Spinal cord (tissue), 10 donors: ENCODE data around the gene USP12. TPM values are rescaled to one million over a fixed set of nuclear protein-coding genes. Genes with fewer than 3 reads are reported as not detected.

Experiments
- DNase-seq, 6 donors: peaks; one replicate each; pipeline versions ENCODE4 v3.0.0 to v3.0.0-alpha.2; 2013 to 2015; ENCODE audit warnings: low spot score in 6 of 6, low read depth in 4 of 6
- H3K27ac ChIP-seq: one replicate; pipeline ENCODE4 v1.5.1; 2013; ENCODE audit warnings: low read depth, low read length, control low read depth
- H3K27me3 ChIP-seq: one replicate; pipeline ENCODE4 v1.6.1; 2013; ENCODE audit warnings: low read length; ENCODE audit not compliant: control insufficient read depth, insufficient read depth
- H3K36me3 ChIP-seq: one replicate; pipeline ENCODE4 v1.6.1; 2013; ENCODE audit warnings: low read length; ENCODE audit not compliant: control insufficient read depth, insufficient read depth
- H3K4me1 ChIP-seq: one replicate; pipeline ENCODE4 v1.6.1; 2013; ENCODE audit warnings: low read length; ENCODE audit not compliant: control insufficient read depth, insufficient read depth
- H3K4me3 ChIP-seq: one replicate; pipeline ENCODE4 v1.5.1; 2013; ENCODE audit warnings: low read depth, low read length, control low read depth
- H3K9me3 ChIP-seq: one replicate; pipeline ENCODE4 v1.6.1; 2013; ENCODE audit warnings: low read length; ENCODE audit not compliant: control insufficient read depth, insufficient read depth
- WGBS: methylation state at CpG from one replicate; pipeline ENCODE4 v1.1.5; 2013; ENCODE audit warnings: missing lambda C conversion rate; ENCODE audit not compliant: insufficient coverage; 5-methylcytosine and 5-hydroxymethylcytosine counted together
- polyA plus RNA-seq, 2 donors: library from polyadenylated mRNA; unstranded; fragments of 120-200 nt; gene quantifications; one replicate each; pipeline ENCODE4 v1.2.1, GENCODE V29; 2013; ENCODE audit not compliant: insufficient read length in 2 of 2
- total RNA-seq, 2 donors: library from RNA; depleted of rRNA in 1 of 2; stranded (reverse); fragments of 120-200 nt in 1 of 2; fragments of >200 nt in 1 of 2; gene quantifications; one replicate each; pipeline versions ENCODE4 v1.2.3 to v1.2.4, GENCODE V29; 2013 to 2014
- donor health status: healthy.

Gene USP12
- total and polyA plus RNA-seq, 4 donors, result 20.6 to 70.7 (median 31.2) TPM

DNA sequence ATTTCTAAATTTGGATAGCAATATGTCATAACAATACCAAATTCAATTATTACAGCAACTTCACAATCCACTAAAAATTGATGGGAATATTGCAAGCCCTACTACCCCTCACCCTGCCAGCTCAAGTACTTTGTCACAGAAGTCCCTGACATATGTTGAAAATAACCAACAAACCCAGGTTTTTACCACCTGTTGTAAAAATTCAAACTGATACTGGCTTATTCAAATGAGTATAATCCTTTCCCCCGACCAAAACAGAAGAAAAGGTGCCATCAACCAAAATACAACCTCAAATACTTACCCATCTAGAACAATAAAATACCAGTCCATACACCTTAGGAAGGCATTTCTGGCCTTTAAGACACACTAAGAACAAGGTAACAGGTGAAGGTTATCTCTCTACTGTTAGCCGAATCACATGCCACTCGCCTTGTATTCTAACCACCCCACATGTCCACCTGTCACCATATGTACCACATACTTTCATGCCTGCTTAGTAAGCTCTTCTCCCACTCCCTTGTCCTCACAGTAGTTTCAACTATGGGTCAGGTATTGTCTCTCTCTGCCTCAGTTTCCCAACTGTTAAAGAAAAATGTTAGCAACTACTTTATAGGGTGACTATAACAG lies 53.1 kb downstream of the USP12 start:
- 95% methylated on average over 3 of the region's 3 CpGs for WGBS
- Histone ChIP-seq H3K27me3 (no peaks in the 10 kb centered on the region), H3K4me3 (no peak overlapping the region), H3K36me3 (peaks cover 4% of the 10 kb centered on the region), H3K27ac (no peak overlapping the region), H3K4me1 (no peaks in the 10 kb centered on the region), H3K9me3 (no peaks in the 10 kb centered on the region)
- no peak for DNase-seq

GRCh38 chr13:27117952-27118351 lies 53.7 kb downstream of the USP12 start:
- Histone ChIP-seq H3K36me3 (peaks cover 4% of the 10 kb centered on the region), H3K9me3 (no peaks in the 10 kb centered on the region), H3K27ac (no peak overlapping the region), H3K4me1 (no peaks in the 10 kb centered on the region), H3K4me3 (no peak overlapping the region), H3K27me3 (no peaks in the 10 kb centered on the region)
- WGBS, result 72% methylated on average over 2 of the region's 5 CpGs
- DNase-seq, result no peak

DNA sequence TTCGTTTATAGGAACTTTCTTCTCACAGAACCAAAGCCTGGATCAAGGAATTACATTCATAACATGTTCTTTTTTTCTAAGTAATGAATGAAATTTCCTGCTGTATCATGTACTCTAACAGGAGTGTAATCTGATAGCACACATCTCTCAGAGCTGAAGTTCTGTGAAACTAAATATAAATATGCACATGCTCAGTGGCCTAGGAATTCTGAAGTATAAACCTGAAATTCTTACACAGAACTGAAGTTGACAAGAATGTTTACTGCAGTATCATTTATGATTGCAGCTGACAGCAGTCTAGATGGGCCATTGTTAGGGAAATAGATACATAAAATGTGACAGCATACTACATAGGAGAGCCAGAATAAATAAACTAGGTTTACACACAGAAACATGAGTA lies 54.5 kb downstream of the USP12 start:
- H3K27me3 ChIP-seq, result no peaks in the 10 kb centered on the region
- DNase-seq, result no peak
- no peak overlapping the region for H3K27ac ChIP-seq
- no peak overlapping the region for H3K4me3 ChIP-seq
- H3K36me3 ChIP-seq, result peaks cover 4% of the 10 kb centered on the region
- WGBS, result no CpG with 5 or more reads among the region's 1 CpG
- no peaks in the 10 kb centered on the region for H3K4me1 ChIP-seq
- H3K9me3 ChIP-seq, result no peaks in the 10 kb centered on the region

DNA sequence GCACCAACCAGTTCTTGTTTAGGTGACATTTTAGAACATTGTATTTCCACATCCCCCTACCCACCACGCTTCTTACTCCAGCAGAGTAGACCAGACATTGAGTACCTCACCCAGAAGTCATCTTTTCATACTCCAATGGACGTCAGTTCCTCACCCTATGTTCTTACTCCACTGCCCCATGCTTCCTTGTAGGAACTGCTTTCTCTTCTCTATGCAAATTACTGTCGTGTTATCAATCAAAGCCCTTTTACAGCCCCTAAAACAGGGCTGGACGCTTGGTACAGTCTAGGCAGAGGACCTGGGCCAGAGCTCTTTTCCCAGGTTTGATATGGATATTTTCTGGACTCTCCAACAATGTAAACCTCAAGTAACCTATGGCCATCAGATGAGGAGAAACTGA lies 58.2 kb downstream of the USP12 start:
- no peaks in the 10 kb centered on the region for H3K27me3 ChIP-seq

DNA sequence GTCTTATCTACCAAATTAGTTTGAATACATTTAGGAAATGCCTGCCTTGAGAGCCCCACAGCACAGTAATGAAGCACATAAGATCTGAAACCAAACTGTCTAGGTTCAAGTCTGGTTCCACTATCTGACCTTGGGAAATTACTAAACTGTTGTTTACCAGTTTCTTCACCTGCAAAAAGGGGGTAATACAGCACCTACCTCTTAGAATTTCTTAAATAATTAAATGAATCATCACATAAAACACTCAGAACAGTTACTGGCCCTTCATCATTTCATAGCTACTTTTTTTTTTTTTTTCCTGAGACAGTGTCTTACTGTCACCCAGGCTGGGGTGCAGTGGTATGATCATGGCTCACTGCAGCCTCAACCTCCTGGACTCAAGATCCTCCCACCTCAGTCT lies 59.6 kb downstream of the USP12 start:
- H3K27ac ChIP-seq, result no peak overlapping the region
- no peaks in the 10 kb centered on the region for H3K27me3 ChIP-seq
- no peak overlapping the region for H3K4me3 ChIP-seq
- H3K9me3 ChIP-seq, result no peaks in the 10 kb centered on the region
- peaks cover 4% of the 10 kb centered on the region for H3K36me3 ChIP-seq
- no peak for DNase-seq
- no peaks in the 10 kb centered on the region for H3K4me1 ChIP-seq

More for the DNA sequence above, 58.2 kb downstream of the USP12 start:
- H3K4me3 ChIP-seq, result no peak overlapping the region
- H3K4me1 ChIP-seq, result no peaks in the 10 kb centered on the region
- H3K27ac ChIP-seq, result no peak overlapping the region
- H3K36me3 ChIP-seq, result peaks cover 4% of the 10 kb centered on the region
- no peak for DNase-seq
- 97% methylated on average over 2 of the region's 4 CpGs for WGBS
- no peaks in the 10 kb centered on the region for H3K9me3 ChIP-seq

GRCh38 chr13:27110056-27110746 lies 61.4 kb downstream of the USP12 start:
- Histone ChIP-seq H3K27me3 (no peaks in the 10 kb centered on the region), H3K4me1 (no peaks in the 10 kb centered on the region), H3K9me3 (no peaks in the 10 kb centered on the region), H3K36me3 (no peaks in the 10 kb centered on the region), H3K27ac (no peak overlapping the region), H3K4me3 (no peak overlapping the region)
- DNase-seq, result no peak
- WGBS, result no CpG with 5 or more reads among the region's 3 CpGs

- H3K27ac ChIP-seq, result no peak overlapping the region
- DNase-seq, result no peak
- no peak overlapping the region for H3K4me3 ChIP-seq
- H3K36me3 ChIP-seq, result no peaks in the 10 kb centered on the region
- H3K9me3 ChIP-seq, result no peaks in the 10 kb centered on the region
- WGBS, result no CpG with 5 or more reads among the region's 5 CpGs
- no peaks in the 10 kb centered on the region for H3K4me1 ChIP-seq
- no peaks in the 10 kb centered on the region for H3K27me3 ChIP-seq
These were observed 65.5 kb downstream of the USP12 start for GRCh38 chr13:27106144-27106543.

DNA sequence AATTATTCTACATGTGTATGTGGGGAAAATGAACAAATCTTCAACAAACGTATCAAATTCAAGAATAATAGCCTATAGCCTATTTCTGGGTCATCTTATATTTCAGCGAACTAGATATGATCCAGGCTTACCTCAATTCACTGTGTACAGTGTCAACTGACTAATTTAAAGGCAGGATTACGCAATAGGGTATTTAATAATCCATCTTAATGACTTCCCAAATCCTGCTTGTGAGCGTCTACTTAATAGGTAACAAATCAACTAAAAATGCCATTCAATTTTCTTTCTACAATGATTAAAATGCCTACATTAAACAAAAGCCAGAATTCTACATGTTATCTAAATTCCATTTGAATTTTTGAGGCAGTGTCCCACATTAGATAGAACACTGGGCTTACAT lies 67.0 kb downstream of the USP12 start:
- no peak for DNase-seq
- no peaks in the 10 kb centered on the region for H3K27me3 ChIP-seq
- whole genome bisulfite sequencing, result no CpG with 5 or more reads among the region's 4 CpGs
- H3K27ac ChIP-seq, result no peak overlapping the region
- H3K4me1 ChIP-seq, result no peaks in the 10 kb centered on the region
- H3K9me3 ChIP-seq, result no peaks in the 10 kb centered on the region
- H3K4me3 ChIP-seq, result no peak overlapping the region
- no peaks in the 10 kb centered on the region for H3K36me3 ChIP-seq

GRCh38 chr13:27101847-27102246 lies 69.8 kb downstream of the USP12 start:
- no peaks in the 10 kb centered on the region for H3K27me3 ChIP-seq
- H3K4me1 ChIP-seq, result no peaks in the 10 kb centered on the region
- no peak overlapping the region for H3K4me3 ChIP-seq
- no peak for DNase-seq
- 100% methylated on average over 2 of the region's 3 CpGs for WGBS
- H3K27ac ChIP-seq, result no peak overlapping the region
- no peaks in the 10 kb centered on the region for H3K9me3 ChIP-seq
- H3K36me3 ChIP-seq, result no peaks in the 10 kb centered on the region

DNA sequence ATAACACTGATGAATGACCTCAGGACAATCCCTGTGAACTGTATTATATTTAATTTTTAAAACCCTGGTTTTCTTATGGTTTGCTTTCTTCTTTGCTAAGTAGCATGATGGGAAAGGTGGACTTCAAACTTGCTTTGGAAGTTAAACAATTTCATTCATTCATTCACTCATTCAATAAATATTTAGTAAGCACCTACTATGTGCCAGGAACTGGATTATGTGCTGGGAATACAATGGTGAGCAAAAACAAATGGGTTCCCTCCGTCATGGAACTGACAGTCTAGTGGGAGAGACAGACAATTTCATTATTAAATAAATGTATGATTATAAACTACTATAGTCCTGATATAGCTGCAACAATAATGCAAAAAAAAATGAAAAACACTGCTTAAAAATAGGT lies 70.3 kb downstream of the USP12 start:
- H3K9me3 ChIP-seq, result no peaks in the 10 kb centered on the region
- H3K27me3 ChIP-seq, result no peaks in the 10 kb centered on the region
- DNase-seq, result no peak
- no peak overlapping the region for H3K27ac ChIP-seq
- WGBS, result no CpG with 5 or more reads among the region's 1 CpG
- no peak overlapping the region for H3K4me3 ChIP-seq
- no peaks in the 10 kb centered on the region for H3K4me1 ChIP-seq
- H3K36me3 ChIP-seq, result no peaks in the 10 kb centered on the region
